Liver (tissue), 9 donors: ENCODE measurements around the gene SCN9A. TPM values are rescaled to one million over a fixed set of nuclear protein-coding genes. Genes with fewer than 3 reads are reported as not detected.
A peak's percentile ranks its signal among the peaks of the same experiment; 100 is the strongest.

Source experiments
- DNase-seq: peaks from one replicate; pipeline ENCODE4 v3.0.0-alpha.2; 2017; ENCODE audit warnings: low spot score
- H3K27ac ChIP-seq, 2 donors: one replicate each; pipeline ENCODE4 v1.7.0; 2013; ENCODE audit warnings: inconsistent platforms in 2 of 2, low read length in 2 of 2, control low read depth in 1 of 2, low read depth in 1 of 2, mild to moderate bottlenecking in 1 of 2
- H3K27me3 ChIP-seq, 4 donors: one replicate each; pipeline versions ENCODE4 v1.6.1 to v1.7.0; 2013; ENCODE audit warnings: low read length in 3 of 4, inconsistent platforms in 1 of 4, mild to moderate bottlenecking in 1 of 4, moderate library complexity in 1 of 4; ENCODE audit not compliant: control insufficient read depth in 4 of 4, insufficient read depth in 4 of 4
- H3K36me3 ChIP-seq, 4 donors: one replicate each; pipeline versions ENCODE4 v1.6.1 to v1.7.0; 2013; ENCODE audit warnings: low read length in 3 of 4, mild to moderate bottlenecking in 3 of 4, low read depth in 1 of 4, moderate library complexity in 1 of 4; ENCODE audit not compliant: control insufficient read depth in 4 of 4, insufficient read depth in 3 of 4
- H3K4me1 ChIP-seq, 4 donors: one replicate each; pipeline versions ENCODE4 v1.6.1 to v1.7.0; 2013; ENCODE audit warnings: low read length in 3 of 4, mild to moderate bottlenecking in 3 of 4, moderate library complexity in 1 of 4; ENCODE audit not compliant: control insufficient read depth in 4 of 4, insufficient read depth in 4 of 4
- H3K4me3 ChIP-seq, 3 donors: one replicate each; pipeline versions ENCODE4 v1.6.1 to v1.7.0; 2013; ENCODE audit warnings: low read length in 3 of 3, control low read depth in 1 of 3, low read depth in 1 of 3, mild to moderate bottlenecking in 1 of 3
- H3K9ac ChIP-seq, 2 donors: one replicate each; pipeline ENCODE4 v1.7.0; 2013; ENCODE audit warnings: low read length in 2 of 2, mild to moderate bottlenecking in 2 of 2, moderate library complexity in 2 of 2, control low read depth in 1 of 2, low read depth in 1 of 2
- H3K9me3 ChIP-seq, 4 donors: one replicate each; pipeline versions ENCODE4 v1.6.1 to v1.7.0; 2013; ENCODE audit warnings: low read length in 3 of 4; ENCODE audit not compliant: control insufficient read depth in 4 of 4
- CTCF ChIP-seq: fragments of 150-350 bp; IDR thresholded peaks from 2 replicates; pipeline ENCODE4 v1.5.1; 2017; ENCODE audit warnings: improper control_type of control experiment, low read depth, low read length; ENCODE audit not compliant: missing input control
- EGR1 ChIP-seq, 2 donors: IDR thresholded peaks; 2 replicates each; pipeline ENCODE4 v1.6.1; 2016 to 2018; ENCODE audit warnings: antibody characterized with exemption in 2 of 2, low read depth in 2 of 2
- FOXA1 ChIP-seq: IDR thresholded peaks from 2 replicates; pipeline ENCODE4 v1.6.1; 2016; ENCODE audit warnings: antibody characterized with exemption
- FOXA2 ChIP-seq: IDR thresholded peaks from 2 replicates; pipeline ENCODE4 v1.6.1; 2016; ENCODE audit warnings: antibody characterized with exemption
- HNF4A ChIP-seq, 2 donors: conservative IDR thresholded peaks; 2 replicates each; pipeline ENCODE4 v1.6.1; 2016; ENCODE audit warnings: antibody characterized with exemption in 2 of 2, mild to moderate bottlenecking in 2 of 2
- HNF4G ChIP-seq: IDR thresholded peaks from 2 replicates; pipeline ENCODE4 v1.6.1; 2016; ENCODE audit warnings: antibody characterized with exemption
- JUND ChIP-seq, 2 donors: IDR thresholded peaks; 2 replicates each; pipeline ENCODE4 v1.6.1; 2016; ENCODE audit warnings: antibody characterized with exemption in 2 of 2
- NR2F2 ChIP-seq: IDR thresholded peaks from 2 replicates; pipeline ENCODE4 v1.6.1; 2016; ENCODE audit warnings: antibody characterized with exemption
- RAD21 ChIP-seq, 2 donors: IDR thresholded peaks; 2 replicates each; pipeline ENCODE4 v1.6.1; 2016; ENCODE audit warnings: antibody characterized with exemption in 2 of 2, mild to moderate bottlenecking in 2 of 2
- TAF1 ChIP-seq: conservative IDR thresholded peaks from 2 replicates; pipeline ENCODE4 v1.6.1; 2016; ENCODE audit warnings: antibody characterized with exemption, mild to moderate bottlenecking
- YY1 ChIP-seq: IDR thresholded peaks from 2 replicates; pipeline ENCODE4 v1.6.1; 2016; ENCODE audit warnings: antibody characterized with exemption, mild to moderate bottlenecking
- polyA plus RNA-seq, 2 donors: library from polyadenylated mRNA; stranded (reverse) in 1 of 2; unstranded in 1 of 2; fragments of 200-250 nt in 1 of 2; fragments of >200 nt in 1 of 2; fragmentation: Nextera tagmentation in 1 of 2; extraction: Ambion mirVana in 1 of 2; gene quantifications; one replicate each; pipeline versions ENCODE4 v1.2.1 to v1.2.3, GENCODE V29; 2013 to 2015
- total RNA-seq, 2 donors: library from RNA; depleted of rRNA; stranded (reverse); fragments of >200 nt; gene quantifications; one replicate each; pipeline ENCODE4 v1.2.3, GENCODE V29; 2014
- TF ChIP-seq, protein P1 (sequence below): IDR thresholded peaks from 2 replicates; pipeline ENCODE4 v1.6.1; 2016; ENCODE audit warnings: antibody characterized with exemption
- TF ChIP-seq, protein P2 (sequence below): IDR thresholded peaks from 2 replicates; pipeline ENCODE4 v1.6.1; 2016; ENCODE audit warnings: antibody characterized with exemption, mild to moderate bottlenecking
- donor health status: healthy.
- donor health status: healthy.
- donor health status: healthy.
- donor health status: healthy.
- donor health status: healthy.

SCN9A gene
- total and polyA plus RNA-seq, 4 donors = 1.2 to 10.1 (median 9.2) TPM

DNA sequence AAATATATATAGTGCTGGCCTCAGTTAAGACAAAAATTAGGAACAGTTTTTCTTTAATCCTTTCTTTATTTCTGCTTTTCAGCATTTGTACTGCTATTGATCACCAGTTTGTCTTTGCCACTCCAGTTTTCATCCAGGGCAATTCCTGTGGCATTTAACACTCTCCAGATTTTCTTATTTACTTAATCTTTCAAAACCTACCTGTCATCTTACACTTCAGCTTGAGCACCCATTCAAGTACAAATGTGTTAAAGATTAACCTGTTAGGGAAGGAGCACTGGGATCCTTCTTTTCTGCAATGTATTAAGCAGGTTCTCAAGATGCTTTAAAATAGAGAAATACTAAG, 146.1 kb downstream of the SCN9A start:
- TF ChIP-seq RAD21 (IDR thresholded peaks at IDR 0.05) (peak in 1 of 2 donors; percentile 17), HNF4G (no peak), JUND (IDR thresholded peaks at IDR 0.05) (peak; percentile 8 to 74), YY1 (peak; percentile 41), FOXA1 (peak; percentile 22), FOXA2 (peak; percentile 74)
- TF ChIP-seq, protein P1, sequence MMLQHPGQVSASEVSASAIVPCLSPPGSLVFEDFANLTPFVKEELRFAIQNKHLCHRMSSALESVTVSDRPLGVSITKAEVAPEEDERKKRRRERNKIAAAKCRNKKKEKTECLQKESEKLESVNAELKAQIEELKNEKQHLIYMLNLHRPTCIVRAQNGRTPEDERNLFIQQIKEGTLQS = no peak
- Histone ChIP-seq H3K27me3 (no peaks in the 10 kb centered on the region), H3K9me3 (no peaks in the 10 kb centered on the region), H3K4me1 (peaks cover 6 to 22% (median 9%) of the 10 kb centered on the region in 4 donors), H3K4me3 (peak overlapping the region; percentile 32 to 48 (median 40)), H3K9ac (peak overlapping the region; percentile 37 to 90), H3K36me3 (peaks cover 0 to 2% (median 0%) of the 10 kb centered on the region in 4 donors), H3K27ac (peak overlapping the region; percentile 90 to 97)
- DNase-seq = no peak

- TF ChIP-seq FOXA2 = no peak
- no peak for TF ChIP-seq FOXA1
- no peak for TF ChIP-seq JUND (IDR thresholded peaks at IDR 0.05)
- no peak for TF ChIP-seq EGR1 (IDR thresholded peaks at IDR 0.05; ENCODE audit: low read depth in 2 of 2)
- no peak for TF ChIP-seq CTCF
- TF ChIP-seq, protein P1 = no peak
- TF ChIP-seq, protein P2, sequence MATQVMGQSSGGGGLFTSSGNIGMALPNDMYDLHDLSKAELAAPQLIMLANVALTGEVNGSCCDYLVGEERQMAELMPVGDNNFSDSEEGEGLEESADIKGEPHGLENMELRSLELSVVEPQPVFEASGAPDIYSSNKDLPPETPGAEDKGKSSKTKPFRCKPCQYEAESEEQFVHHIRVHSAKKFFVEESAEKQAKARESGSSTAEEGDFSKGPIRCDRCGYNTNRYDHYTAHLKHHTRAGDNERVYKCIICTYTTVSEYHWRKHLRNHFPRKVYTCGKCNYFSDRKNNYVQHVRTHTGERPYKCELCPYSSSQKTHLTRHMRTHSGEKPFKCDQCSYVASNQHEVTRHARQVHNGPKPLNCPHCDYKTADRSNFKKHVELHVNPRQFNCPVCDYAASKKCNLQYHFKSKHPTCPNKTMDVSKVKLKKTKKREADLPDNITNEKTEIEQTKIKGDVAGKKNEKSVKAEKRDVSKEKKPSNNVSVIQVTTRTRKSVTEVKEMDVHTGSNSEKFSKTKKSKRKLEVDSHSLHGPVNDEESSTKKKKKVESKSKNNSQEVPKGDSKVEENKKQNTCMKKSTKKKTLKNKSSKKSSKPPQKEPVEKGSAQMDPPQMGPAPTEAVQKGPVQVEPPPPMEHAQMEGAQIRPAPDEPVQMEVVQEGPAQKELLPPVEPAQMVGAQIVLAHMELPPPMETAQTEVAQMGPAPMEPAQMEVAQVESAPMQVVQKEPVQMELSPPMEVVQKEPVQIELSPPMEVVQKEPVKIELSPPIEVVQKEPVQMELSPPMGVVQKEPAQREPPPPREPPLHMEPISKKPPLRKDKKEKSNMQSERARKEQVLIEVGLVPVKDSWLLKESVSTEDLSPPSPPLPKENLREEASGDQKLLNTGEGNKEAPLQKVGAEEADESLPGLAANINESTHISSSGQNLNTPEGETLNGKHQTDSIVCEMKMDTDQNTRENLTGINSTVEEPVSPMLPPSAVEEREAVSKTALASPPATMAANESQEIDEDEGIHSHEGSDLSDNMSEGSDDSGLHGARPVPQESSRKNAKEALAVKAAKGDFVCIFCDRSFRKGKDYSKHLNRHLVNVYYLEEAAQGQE = no peak
- TF ChIP-seq NR2F2 = no peak
- no peak for TF ChIP-seq HNF4G
- no peak for TF ChIP-seq HNF4A (conservative IDR thresholded peaks at IDR 0.05)
- TF ChIP-seq TAF1 = no peak
- TF ChIP-seq YY1 = no peak
These were observed 151.5 kb downstream of the SCN9A start for GRCh38 chr2:166224197-166224596.

More at GRCh38 chr2:166224197-166224596, 151.5 kb downstream of the SCN9A start:
- H3K9me3 ChIP-seq = no peaks in the 10 kb centered on the region
- H3K4me1 ChIP-seq = peaks cover 0 to 5% (median 3%) of the 10 kb centered on the region in 4 donors
- peaks cover 0 to 6% (median 0%) of the 10 kb centered on the region in 4 donors for H3K36me3 ChIP-seq
- no peak overlapping the region for H3K27ac ChIP-seq
- DNase-seq = no peak
- H3K9ac ChIP-seq = no peak overlapping the region
- no peak overlapping the region for H3K4me3 ChIP-seq
- H3K27me3 ChIP-seq = no peaks in the 10 kb centered on the region
